Aorta (tissue), 5 donors: ENCODE data around the gene RUNX1. TPM values are rescaled to one million over a fixed set of nuclear protein-coding genes. Genes with fewer than 3 reads are reported as not detected.

Source experiments
- ATAC-seq: fragments of 200-7000 bp; cut with Tn5 transposase; one replicate; pipeline ENCODE4 v1.9.1; 2022; ENCODE audit warnings: moderate library complexity; ENCODE audit not compliant: low FRiP score
- DNase-seq, 2 donors: peaks; one replicate each; pipeline ENCODE4 v3.0.0-alpha.2; 2020
- H3K27ac ChIP-seq, 2 donors: one replicate each; pipeline ENCODE4 v1.5.1; 2013; ENCODE audit warnings: low read length in 2 of 2, mild to moderate bottlenecking in 2 of 2, moderate library complexity in 2 of 2, control low read depth in 1 of 2, inconsistent platforms in 1 of 2, low read depth in 1 of 2
- H3K27me3 ChIP-seq, 2 donors: one replicate each; pipeline ENCODE4 v1.6.1; 2013; ENCODE audit warnings: control low read depth in 1 of 2, low read length in 1 of 2, mild to moderate bottlenecking in 1 of 2, moderate library complexity in 1 of 2; ENCODE audit not compliant: insufficient read depth in 2 of 2, control insufficient read depth in 1 of 2
- H3K36me3 ChIP-seq, 2 donors: one replicate each; pipeline ENCODE4 v1.6.1; 2013; ENCODE audit warnings: control low read depth in 1 of 2, low read length in 1 of 2, mild to moderate bottlenecking in 1 of 2; ENCODE audit not compliant: insufficient read depth in 2 of 2, control insufficient read depth in 1 of 2
- H3K4me1 ChIP-seq, 2 donors: one replicate each; pipeline ENCODE4 v1.6.1; 2013; ENCODE audit warnings: low read length in 2 of 2, control low read depth in 1 of 2, mild to moderate bottlenecking in 1 of 2, moderate library complexity in 1 of 2; ENCODE audit not compliant: insufficient read depth in 2 of 2, control insufficient read depth in 1 of 2
- H3K4me3 ChIP-seq, 2 donors: one replicate each; pipeline ENCODE4 v1.5.1; 2013; ENCODE audit warnings: low read length in 2 of 2, control low read depth in 1 of 2, mild to moderate bottlenecking in 1 of 2
- H3K9me3 ChIP-seq: one replicate; pipeline ENCODE4 v1.6.1; 2013; ENCODE audit warnings: mild to moderate bottlenecking, low read length; ENCODE audit not compliant: control insufficient read depth
- WGBS, 2 donors: extraction: QIAGEN DNeasy Blood & Tissue Kit; methylation state at CpG; one replicate each; pipeline ENCODE4 v1.1.7; 2013; 5-methylcytosine and 5-hydroxymethylcytosine counted together
- intact Hi-C, 2 donors: fragments of 100-400 bp; cut with DNase I; formaldehyde crosslinking; loops; one replicate each; pipeline versions ENCODE4 v1.14.2 to v1.15.0; 2022
- polyA plus RNA-seq, 2 donors: library from polyadenylated mRNA; stranded (reverse); fragments of 200-250 nt; gene quantifications; one replicate each; pipeline ENCODE4 v1.2.3, GENCODE V29; 2013
- total RNA-seq, 2 donors: library from RNA; stranded (reverse); fragmentation: NEBNext Ultra II Directional; extraction: Animal tissue kit (Norgen Biotek cat#: 25700); gene quantifications; one replicate each; pipeline ENCODE4 v1.2.1, GENCODE V29; 2021
- donor health status: healthy with polysubstance abuse.
- donor health status: Bipolar disorder and iron deficiency.
- donor health status: DM: no; HTN: no; CAD: no.
- donor health status: DM: no; HTN: no; CAD: no.
- donor health status: DM: yes; HTN: yes; CAD: no.

Gene RUNX1
- total and polyA plus RNA-seq, 4 donors = 2.9 to 128 (median 31.6) TPM

DNA sequence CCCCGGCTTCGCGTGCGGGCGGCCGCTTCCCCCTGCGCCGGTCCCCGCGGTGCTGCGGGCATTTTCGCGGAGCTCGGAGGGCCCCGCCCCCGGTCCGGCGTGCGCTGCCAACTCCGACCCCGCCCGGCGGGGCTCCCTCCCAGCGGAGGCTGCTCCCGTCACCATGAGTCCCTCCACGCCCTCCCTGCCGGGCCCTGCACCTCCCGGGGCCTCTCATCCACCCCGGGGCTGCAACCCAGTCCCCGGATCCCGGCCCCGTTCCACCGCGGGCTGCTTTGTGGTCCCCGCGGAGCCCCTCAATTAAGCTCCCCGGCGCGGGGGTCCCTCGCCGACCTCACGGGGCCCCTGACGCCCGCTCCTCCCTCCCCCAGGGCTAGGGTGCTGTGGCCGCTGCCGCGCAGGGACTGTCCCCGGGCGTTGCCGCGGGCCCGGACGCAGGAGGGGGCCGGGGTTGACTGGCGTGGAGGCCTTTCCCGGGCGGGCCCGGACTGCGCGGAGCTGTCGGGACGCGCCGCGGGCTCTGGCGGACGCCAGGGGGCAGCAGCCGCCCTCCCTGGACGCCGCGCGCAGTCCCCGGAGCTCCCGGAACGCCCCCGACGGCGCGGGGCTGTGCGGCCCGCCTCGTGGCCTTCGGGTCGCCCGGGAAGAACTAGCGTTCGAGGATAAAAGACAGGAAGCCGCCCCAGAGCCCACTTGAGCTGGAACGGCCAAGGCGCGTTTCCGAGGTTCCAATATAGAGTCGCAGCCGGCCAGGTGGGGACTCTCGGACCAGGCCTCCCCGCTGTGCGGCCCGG is 159.2 kb downstream of the RUNX1 start:
- intact Hi-C loops = loop anchor here (2.0 to 10.0 kb wide), 14 partner anchors 83 to 1135 kb away; no protein-coding TSS in a partner anchor
- 1% methylated on average over 92 to 98 of the region's 98 CpGs for WGBS, 2 donors
- DNase-seq (peak; percentile 88 to 92), ATAC-seq (peak; percentile 85)
- peak overlapping the region; percentile 63 to 68 for H3K4me3 ChIP-seq
- H3K27me3 ChIP-seq = no peaks in the 10 kb centered on the region
- H3K9me3 ChIP-seq = no peaks in the 10 kb centered on the region
- no peaks in the 10 kb centered on the region for H3K4me1 ChIP-seq
- no peaks in the 10 kb centered on the region for H3K36me3 ChIP-seq
- H3K27ac ChIP-seq = peak overlapping the region in 1 of 2 donors; percentile 48

DNA sequence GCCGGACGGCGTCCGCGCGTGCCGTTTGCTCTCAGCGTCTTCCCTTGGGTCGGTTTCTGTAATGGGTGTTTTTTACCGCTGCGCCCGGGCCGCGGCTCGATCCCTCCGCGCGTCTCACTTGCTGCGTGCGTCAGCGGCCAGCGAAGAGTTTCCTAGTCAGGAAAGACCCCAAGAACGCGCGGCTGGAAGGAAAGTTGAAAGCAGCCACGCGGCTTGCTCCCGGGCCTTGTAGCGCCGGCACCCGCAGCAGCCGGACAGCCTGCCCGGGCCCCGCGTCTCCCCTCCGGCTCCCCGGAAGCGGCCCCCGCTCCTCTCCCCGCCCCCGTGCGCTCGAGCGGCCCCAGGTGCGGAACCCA is 159.8 kb downstream of the RUNX1 start:
- no peaks in the 10 kb centered on the region for H3K36me3 ChIP-seq
- H3K4me3 ChIP-seq = peak overlapping the region; percentile 63 to 68
- ATAC-seq (no peak), DNase-seq (peak; percentile 75 to 89)
- peak overlapping the region in 1 of 2 donors; percentile 48 for H3K27ac ChIP-seq
- no peaks in the 10 kb centered on the region for H3K4me1 ChIP-seq
- no peaks in the 10 kb centered on the region for H3K27me3 ChIP-seq
- H3K9me3 ChIP-seq = no peaks in the 10 kb centered on the region
- intact Hi-C loops = loop anchor here (5.0 to 10.0 kb wide), 8 partner anchors 82 to 1136 kb away; no protein-coding TSS in a partner anchor
- 1% methylated on average over 30 to 45 of the region's 45 CpGs for WGBS, 2 donors

DNA sequence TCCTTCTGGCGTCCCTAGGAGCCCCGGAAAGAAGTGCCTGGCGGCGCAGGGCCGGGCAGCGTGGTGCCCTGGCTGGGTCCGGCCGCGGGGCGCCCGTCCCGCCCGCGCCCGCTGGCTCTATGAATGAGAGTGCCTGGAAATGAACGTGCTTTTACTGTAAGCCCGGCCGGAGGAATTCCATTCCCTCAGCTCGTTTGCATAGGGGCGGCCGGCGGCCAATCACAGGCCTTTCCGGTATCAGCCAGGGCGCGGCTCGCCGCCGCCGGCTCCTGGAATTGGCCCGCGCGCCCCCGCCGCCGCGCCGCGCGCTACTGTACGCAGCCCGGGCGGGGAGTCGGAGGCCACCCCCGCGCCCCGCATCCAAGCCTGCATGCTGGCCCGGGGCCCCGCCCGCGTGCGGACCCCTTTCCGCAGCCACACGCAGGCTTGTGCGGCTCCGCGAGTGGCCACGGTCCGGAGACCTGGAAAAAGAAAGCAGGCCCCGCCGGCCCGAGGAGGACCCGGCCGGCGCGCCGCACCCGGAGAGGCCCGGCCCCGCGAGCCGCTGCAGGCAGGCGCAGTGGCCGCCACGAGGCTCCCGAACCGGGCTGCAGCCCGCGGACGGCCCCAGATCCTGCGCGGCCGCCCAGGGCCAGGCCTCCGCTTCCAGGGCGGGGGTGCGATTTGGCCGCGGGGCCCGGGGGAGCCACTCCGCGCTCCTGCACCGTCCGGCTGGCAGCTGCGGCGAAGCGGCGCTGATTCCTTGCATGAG is 160.4 kb downstream of the RUNX1 start:
- peak; percentile 91 for ATAC-seq
- Histone ChIP-seq H3K4me1 (no peaks in the 10 kb centered on the region), H3K9me3 (no peaks in the 10 kb centered on the region), H3K27me3 (no peaks in the 10 kb centered on the region), H3K36me3 (no peaks in the 10 kb centered on the region), H3K4me3 (peak overlapping the region; percentile 63 to 68), H3K27ac (peak overlapping the region in 1 of 2 donors; percentile 48)
- peak; percentile 97 for DNase-seq
- intact Hi-C loops = loop anchor here (5.0 to 10.0 kb wide), 8 partner anchors 81 to 1136 kb away; no protein-coding TSS in a partner anchor
- 0 to 1% methylated on average over 84 to 96 of the region's 96 CpGs for WGBS, 2 donors

DNA sequence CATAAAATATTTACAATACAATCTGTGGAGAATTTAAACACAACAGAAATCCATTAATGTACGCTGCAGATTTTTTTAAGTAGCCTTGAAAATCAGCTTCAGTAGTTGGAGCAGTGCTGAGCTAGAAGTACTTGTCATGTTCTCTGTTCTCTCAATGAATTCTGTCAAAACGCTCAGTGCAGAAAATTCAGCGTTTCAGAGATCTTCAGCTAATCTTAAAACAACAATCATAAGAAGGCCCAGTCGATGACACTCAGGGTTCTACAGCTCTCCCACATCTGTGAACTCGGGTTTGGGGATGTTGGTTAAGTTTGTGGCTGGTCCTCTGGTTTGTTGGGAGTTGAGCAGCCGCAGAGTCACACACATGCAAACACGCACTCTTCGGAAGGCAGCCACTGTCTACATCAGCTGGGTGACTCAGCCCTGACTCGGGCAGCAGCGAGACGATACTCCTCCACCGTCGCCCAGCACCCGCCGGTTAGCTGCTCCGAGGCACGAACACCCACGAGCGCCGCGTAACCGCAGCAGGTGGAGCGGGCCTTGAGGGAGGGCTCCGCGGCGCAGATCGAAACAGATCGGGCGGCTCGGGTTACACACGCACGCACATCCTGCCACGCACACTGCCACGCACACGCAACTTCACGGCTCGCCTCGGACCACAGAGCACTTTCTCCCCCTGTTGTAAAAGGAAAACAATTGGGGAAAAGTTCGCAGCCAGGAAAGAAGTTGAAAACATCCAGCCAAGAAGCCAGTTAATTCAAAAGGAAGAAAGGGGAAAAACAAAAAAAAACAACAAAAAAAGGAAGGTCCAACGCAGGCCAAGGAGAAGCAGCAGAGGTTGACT is 161.2 kb downstream of the RUNX1 start:
- no peaks in the 10 kb centered on the region for H3K27me3 ChIP-seq

DNA sequence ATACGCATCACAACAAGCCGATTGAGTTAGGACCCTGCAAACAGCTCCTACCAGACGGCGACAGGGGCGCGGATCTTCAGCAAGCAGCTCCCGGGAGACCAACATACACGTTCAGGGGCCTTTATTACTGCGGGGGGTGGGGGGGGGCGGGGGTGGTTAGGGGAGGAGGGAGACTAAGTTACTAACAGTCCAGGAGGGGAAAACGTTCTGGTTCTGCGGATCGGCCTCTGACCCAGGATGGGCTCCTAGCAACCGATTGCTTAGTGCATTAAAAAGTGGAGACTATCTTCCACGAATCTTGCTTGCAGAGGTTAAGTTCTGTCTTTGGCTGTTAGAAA is 162.0 kb downstream of the RUNX1 start:
- DNase-seq (no peak), ATAC-seq (no peak)
- 3 to 6% methylated on average over 14 to 15 of the region's 15 CpGs for WGBS, 2 donors
- intact Hi-C loops = loop anchor here (5.0 to 10.0 kb wide), 8 partner anchors 80 to 1138 kb away; no protein-coding TSS in a partner anchor
- peaks cover 0 to under 1% of the 10 kb centered on the region in 2 donors for H3K4me1 ChIP-seq
- no peaks in the 10 kb centered on the region for H3K9me3 ChIP-seq
- no peaks in the 10 kb centered on the region for H3K27me3 ChIP-seq
- H3K36me3 ChIP-seq = no peaks in the 10 kb centered on the region
- H3K27ac ChIP-seq = peak overlapping the region in 1 of 2 donors; percentile 6
- peak overlapping the region; percentile 22 to 32 for H3K4me3 ChIP-seq

More for the DNA sequence above, 161.2 kb downstream of the RUNX1 start:
- Histone ChIP-seq H3K4me1 (no peaks in the 10 kb centered on the region), H3K9me3 (no peaks in the 10 kb centered on the region), H3K36me3 (no peaks in the 10 kb centered on the region), H3K4me3 (peak overlapping the region; percentile 22 to 68), H3K27ac (peak overlapping the region in 1 of 2 donors; percentile 30)
- ATAC-seq = peak; percentile 79
- 2% methylated on average over 40 of the region's 40 CpGs for WGBS, 2 donors
- peak; percentile 92 to 94 for DNase-seq
- intact Hi-C loops = loop anchor here (5.0 to 10.0 kb wide), 8 partner anchors 81 to 1137 kb away; no protein-coding TSS in a partner anchor

DNA sequence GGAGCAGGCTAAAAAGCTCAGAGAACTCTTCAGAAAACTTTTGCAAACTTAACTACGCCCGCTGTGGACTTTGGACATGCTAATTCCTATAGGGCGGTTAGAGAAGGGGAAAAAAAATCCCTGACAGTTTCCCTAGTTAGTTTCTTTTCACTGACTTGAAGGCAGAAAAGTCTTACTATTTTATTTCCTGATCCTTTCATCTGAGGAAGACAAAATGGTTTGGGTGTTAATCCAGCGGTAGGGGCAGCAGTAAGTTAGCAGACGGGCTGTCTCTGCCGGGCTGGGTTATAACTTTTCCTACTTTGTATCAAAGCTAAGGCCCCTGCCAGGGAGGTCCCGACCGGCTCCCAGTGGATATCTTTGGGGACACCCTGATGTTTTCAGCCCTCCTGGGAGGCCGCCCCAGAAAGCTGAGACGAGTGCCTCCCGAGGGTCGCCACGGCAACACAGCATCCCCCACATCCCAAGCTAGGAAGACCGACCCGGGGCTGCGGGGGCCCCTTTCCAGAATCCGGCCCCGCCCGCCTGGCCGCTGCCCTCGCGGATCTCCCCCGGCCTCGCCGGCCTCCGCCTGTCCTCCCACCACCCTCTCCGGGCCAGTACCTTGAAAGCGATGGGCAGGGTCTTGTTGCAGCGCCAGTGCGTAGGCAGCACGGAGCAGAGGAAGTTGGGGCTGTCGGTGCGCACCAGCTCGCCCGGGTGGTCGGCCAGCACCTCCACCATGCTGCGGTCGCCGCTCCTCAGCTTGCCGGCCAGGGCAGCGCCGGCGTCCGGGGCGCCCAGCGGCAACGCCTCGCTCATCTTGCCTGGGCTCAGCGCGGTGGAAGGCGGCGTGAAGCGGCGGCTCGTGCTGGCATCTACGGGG is 162.6 kb downstream of the RUNX1 start:
- Histone ChIP-seq H3K27me3 (no peaks in the 10 kb centered on the region), H3K27ac (peak overlapping the region in 1 of 2 donors; percentile 34), H3K36me3 (no peaks in the 10 kb centered on the region), H3K9me3 (no peaks in the 10 kb centered on the region), H3K4me3 (peak overlapping the region; percentile 22 to 32), H3K4me1 (peaks cover 0 to 2% of the 10 kb centered on the region in 2 donors)
- intact Hi-C loops = loop anchor here (5.0 to 10.0 kb wide), 8 partner anchors 79 to 1138 kb away; no protein-coding TSS in a partner anchor
- ATAC-seq = no peak
- 3 to 4% methylated on average over 50 to 56 of the region's 56 CpGs for WGBS, 2 donors
- peak; percentile 64 to 80 for DNase-seq

DNA sequence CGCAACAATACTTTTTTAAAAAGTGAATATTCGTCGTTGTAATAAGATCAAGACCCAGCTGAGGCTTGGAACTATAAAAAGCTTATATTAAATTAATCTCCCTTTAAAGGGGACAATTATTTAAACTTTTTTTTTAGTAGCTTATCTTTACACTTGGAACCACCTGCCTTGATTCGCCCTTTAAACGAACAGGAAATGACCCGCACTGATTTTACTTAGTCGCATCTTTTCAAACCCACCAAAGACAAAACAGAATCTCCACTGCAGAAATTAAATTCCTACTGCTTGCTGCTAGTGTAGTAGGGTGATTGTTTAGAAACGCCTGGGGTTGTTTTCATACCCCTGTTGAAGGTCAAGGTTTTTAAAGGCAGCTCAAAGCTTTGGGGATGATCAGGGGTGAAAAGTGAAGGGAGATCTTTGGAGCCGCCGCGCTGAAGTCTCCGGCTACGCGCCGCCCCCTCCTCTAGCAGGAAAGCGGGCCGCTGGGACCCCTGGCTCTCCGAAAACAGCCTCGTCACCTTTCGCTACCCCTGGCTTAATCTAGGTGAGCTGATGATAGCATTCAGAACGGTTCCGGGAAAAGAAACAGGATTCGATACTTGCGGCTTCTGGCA is 163.4 kb downstream of the RUNX1 start:
- DNase-seq = no peak
- H3K4me3 ChIP-seq = peak overlapping the region; percentile 22 to 32
- intact Hi-C loops = loop anchor here (5.0 to 10.0 kb wide), 8 partner anchors 78 to 1139 kb away; no protein-coding TSS in a partner anchor
- 16 to 23% methylated on average over 24 of the region's 24 CpGs for WGBS, 2 donors
- H3K9me3 ChIP-seq = no peaks in the 10 kb centered on the region
- H3K27ac ChIP-seq = peak overlapping the region in 1 of 2 donors; percentile 34
- no peaks in the 10 kb centered on the region for H3K36me3 ChIP-seq
- ATAC-seq = no peak
- no peaks in the 10 kb centered on the region for H3K27me3 ChIP-seq
- peaks cover 0 to 2% of the 10 kb centered on the region in 2 donors for H3K4me1 ChIP-seq
